ENCODE data around the gene SYMPK. TPM values are rescaled to one million over a fixed set of nuclear protein-coding genes. Genes with fewer than 3 reads are reported as not detected.
A peak's percentile ranks its signal among the peaks of the same experiment; 100 is the strongest.

SYMPK gene
- total RNA-seq, 1 experiment from 2014 or later: 47.7 TPM

DNA sequence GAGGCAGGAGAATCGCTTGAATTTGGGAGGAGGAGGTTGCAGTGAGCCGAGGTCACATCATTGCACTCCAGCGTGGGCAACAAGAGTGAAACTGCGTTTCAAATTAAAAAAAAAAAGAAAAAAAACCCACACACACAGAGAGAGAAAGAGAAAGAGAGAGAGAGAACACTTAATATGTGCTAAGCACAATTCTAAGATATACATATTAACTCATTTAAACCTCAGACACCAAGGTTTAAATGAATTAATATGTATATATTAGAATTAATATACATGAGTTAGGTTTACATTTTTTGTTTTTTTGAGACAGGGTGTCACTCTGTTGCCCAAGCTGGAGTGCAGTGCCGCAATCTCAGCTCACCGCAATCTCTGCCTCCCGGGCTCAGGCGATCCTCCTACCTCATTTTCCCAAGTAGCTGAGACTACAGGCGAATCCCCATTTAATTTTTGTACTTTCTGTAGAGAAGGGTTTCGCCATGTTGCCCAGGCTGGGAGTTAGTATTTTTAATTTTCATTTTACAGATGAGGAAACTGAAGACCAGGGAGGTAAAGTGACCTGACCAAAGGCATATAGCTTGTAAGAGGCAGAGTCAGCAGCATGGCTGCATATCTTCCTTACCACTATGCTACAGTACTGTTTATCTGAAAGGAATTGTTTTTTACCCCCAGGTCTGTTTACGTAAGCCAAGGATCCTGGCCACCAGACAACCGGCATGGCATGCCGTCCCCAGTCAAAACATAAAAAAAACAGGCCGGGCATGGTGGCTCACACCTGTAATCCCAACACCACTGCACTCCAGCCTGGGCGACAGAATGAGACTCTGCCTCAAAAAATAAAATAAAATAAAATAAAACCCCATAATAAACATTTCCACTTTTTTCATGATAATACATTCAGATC, 2.3 kb downstream of the SYMPK start:
- no peaks in the 10 kb centered on the region; the same call in 1 of the 2 replicates for H3K36me3 ChIP-seq (ENCODE audit: control insufficient read depth, insufficient read depth, low read length)

DNA sequence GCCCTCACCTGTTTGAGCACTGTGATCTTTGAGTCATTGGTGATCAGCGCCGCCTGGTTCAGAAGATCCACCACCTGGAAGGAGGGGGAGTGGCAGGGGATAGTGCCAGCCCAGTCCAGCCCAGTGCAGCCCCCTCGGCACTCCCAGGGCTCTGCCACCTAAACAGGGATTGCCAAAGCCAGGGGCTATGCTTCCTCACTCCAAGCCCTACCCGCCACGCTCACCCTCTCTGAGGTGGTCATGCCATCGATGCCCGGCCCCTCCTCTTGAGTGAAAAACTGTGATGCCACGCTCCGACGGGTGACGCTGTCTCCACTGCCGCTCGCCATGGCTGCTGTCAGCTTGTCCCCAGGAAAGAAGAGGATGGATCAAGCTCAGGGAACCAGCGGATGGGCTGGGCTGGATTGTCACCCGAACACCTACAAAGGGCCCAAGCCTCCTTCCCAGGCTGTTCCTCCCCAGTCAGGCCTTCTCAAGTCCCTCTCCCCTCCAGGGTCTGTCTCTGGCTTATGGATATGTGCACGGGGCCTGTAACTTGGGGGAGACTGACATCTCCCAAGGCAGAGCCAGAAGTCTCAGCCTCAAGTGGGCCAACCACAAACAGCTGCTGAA, 8.7 kb downstream of the SYMPK start:
- H3K27ac ChIP-seq (ENCODE audit: low read length): no peak overlapping the region
- no peaks in the 10 kb centered on the region for H3K27me3 ChIP-seq (ENCODE audit: control insufficient read depth, insufficient read depth, low read length)
- no peaks in the 10 kb centered on the region for H3K4me1 ChIP-seq (ENCODE audit: control insufficient read depth, insufficient read depth, low read length)
- DNase-seq (ENCODE audit: low read depth, low spot score): no peak
- in situ Hi-C loops (cut with HindIII; ENCODE audit: low pct_unique_long_range_greater_than_20kb, low sequenced_read_pairs) (no loop called here), intact Hi-C loops (cut with micrococcal nuclease; ENCODE audit: unreplicated experiment) (no loop called here)
- BruUV-seq (replicated peaks): no TSS peak
- CTCF ChIA-PET: no interaction called here
- H3K36me3 ChIP-seq (ENCODE audit: control insufficient read depth, insufficient read depth, low read length): peaks cover 4% of the 10 kb centered on the region
- no peak overlapping the region for H3K4me3 ChIP-seq (ENCODE audit: low read depth in 2 of 2, low read length in 2 of 2)
- POLR2A ChIA-PET: no interaction called here
- no peak for TF ChIP-seq REST (IDR thresholded peaks at IDR 0.05; ENCODE audit: insufficient read depth in 1 of 2, low read depth in 2 of 2, low read length in 1 of 2)
- no peak for TF ChIP-seq TCF7L2 (IDR thresholded peaks at IDR 0.05; ENCODE audit: low read depth, low read length)
- no peak for TF ChIP-seq POLR2AphosphoS5 (IDR thresholded peaks at IDR 0.05; ENCODE audit: low read depth, low read length)
- TF ChIP-seq, protein P1, sequence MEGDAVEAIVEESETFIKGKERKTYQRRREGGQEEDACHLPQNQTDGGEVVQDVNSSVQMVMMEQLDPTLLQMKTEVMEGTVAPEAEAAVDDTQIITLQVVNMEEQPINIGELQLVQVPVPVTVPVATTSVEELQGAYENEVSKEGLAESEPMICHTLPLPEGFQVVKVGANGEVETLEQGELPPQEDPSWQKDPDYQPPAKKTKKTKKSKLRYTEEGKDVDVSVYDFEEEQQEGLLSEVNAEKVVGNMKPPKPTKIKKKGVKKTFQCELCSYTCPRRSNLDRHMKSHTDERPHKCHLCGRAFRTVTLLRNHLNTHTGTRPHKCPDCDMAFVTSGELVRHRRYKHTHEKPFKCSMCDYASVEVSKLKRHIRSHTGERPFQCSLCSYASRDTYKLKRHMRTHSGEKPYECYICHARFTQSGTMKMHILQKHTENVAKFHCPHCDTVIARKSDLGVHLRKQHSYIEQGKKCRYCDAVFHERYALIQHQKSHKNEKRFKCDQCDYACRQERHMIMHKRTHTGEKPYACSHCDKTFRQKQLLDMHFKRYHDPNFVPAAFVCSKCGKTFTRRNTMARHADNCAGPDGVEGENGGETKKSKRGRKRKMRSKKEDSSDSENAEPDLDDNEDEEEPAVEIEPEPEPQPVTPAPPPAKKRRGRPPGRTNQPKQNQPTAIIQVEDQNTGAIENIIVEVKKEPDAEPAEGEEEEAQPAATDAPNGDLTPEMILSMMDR (IDR thresholded peaks at IDR 0.05): no peak
- no peaks in the 10 kb centered on the region for H3K9me3 ChIP-seq (ENCODE audit: control insufficient read depth, insufficient read depth, low read depth, low read length)
- ATAC-seq: no peak

More for the DNA sequence above, 2.3 kb downstream of the SYMPK start:
- Histone ChIP-seq H3K4me3 (ENCODE audit: low read depth in 2 of 2, low read length in 2 of 2) (no peak overlapping the region), H3K27ac (ENCODE audit: low read length) (no peak overlapping the region), H3K4me1 (ENCODE audit: control insufficient read depth, insufficient read depth, low read length) (peaks cover 4% of the 10 kb centered on the region; the same call in 1 of the 2 replicates), H3K9me3 (ENCODE audit: control insufficient read depth, insufficient read depth, low read depth, low read length) (no peaks in the 10 kb centered on the region), H3K27me3 (ENCODE audit: control insufficient read depth, insufficient read depth, low read length) (no peaks in the 10 kb centered on the region; the same call in 1 of the 2 replicates)
- ChIA-PET POLR2A (no interaction called here), CTCF (interaction anchor here (0.7 kb wide), 1 partner anchor 44 kb away, joined by 3 read pairs; no protein-coding TSS in a partner anchor)
- DNase-seq (ENCODE audit: low read depth, low spot score) (no peak), ATAC-seq (no peak)
- TSS peak; percentile 71 for BruUV-seq (replicated peaks)
- intact Hi-C loops (cut with micrococcal nuclease; ENCODE audit: unreplicated experiment): no loop called here
- TF ChIP-seq REST (IDR thresholded peaks at IDR 0.05; ENCODE audit: insufficient read depth in 1 of 2, low read depth in 2 of 2, low read length in 1 of 2): no peak
- TF ChIP-seq SIN3A (IDR thresholded peaks at IDR 0.05; ENCODE audit: borderline replicate concordance, insufficient read depth, low read depth, low read length): no peak
- no peak for TF ChIP-seq POLR2AphosphoS5 (IDR thresholded peaks at IDR 0.05; ENCODE audit: low read depth, low read length)
- no peak for TF ChIP-seq TCF7L2 (IDR thresholded peaks at IDR 0.05; ENCODE audit: low read depth, low read length)
- TF ChIP-seq, protein P1 (IDR thresholded peaks at IDR 0.05): no peak
- in situ Hi-C loops (cut with HindIII; ENCODE audit: low pct_unique_long_range_greater_than_20kb, low sequenced_read_pairs): no loop called here

All from Panc1 (cell line).